ENCODE measurements around the gene MAPK7.

Gene MAPK7

DNA sequence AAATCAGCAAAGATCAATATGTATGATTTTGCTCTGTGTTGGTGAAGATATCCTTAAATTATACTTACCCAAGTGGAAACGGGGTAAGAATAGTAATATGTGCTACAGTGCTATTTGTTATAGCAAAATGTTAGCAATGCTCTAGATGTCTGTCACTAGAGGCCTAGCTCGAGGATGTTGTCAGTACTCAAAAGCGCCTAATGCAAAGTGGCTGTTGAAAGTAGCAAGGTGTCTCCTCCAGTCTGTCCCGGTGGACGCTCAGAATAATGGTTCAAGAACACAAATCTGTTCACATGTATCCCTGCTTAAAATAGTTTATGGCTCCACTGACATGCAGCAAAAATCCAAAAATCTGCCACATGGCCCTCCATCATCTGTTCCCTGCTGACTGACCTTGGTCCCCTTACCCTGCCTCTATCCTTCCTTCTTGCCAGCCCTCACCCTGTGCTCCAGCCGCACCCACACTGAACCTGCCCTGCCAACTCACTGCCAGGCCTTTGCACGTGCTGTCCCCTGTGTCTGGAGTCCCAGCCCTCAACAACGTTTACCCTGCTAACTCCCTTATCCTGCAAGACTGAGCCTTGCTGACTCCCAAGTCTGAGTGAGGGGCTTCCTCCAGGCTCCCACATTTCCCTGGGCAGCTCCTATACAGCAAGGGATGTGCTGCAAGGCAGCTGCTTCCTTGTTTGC is 23.2 kb downstream of the MAPK7 start:
- TF ChIP-seq, protein P1, sequence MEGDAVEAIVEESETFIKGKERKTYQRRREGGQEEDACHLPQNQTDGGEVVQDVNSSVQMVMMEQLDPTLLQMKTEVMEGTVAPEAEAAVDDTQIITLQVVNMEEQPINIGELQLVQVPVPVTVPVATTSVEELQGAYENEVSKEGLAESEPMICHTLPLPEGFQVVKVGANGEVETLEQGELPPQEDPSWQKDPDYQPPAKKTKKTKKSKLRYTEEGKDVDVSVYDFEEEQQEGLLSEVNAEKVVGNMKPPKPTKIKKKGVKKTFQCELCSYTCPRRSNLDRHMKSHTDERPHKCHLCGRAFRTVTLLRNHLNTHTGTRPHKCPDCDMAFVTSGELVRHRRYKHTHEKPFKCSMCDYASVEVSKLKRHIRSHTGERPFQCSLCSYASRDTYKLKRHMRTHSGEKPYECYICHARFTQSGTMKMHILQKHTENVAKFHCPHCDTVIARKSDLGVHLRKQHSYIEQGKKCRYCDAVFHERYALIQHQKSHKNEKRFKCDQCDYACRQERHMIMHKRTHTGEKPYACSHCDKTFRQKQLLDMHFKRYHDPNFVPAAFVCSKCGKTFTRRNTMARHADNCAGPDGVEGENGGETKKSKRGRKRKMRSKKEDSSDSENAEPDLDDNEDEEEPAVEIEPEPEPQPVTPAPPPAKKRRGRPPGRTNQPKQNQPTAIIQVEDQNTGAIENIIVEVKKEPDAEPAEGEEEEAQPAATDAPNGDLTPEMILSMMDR (conservative IDR thresholded peaks at IDR 0.05; ENCODE audit: low read length) = no peak
- no peak overlapping the region for H3K4me3 ChIP-seq (ENCODE audit: low read length)
- no peak for DNase-seq (ENCODE audit: low read depth)

DNA sequence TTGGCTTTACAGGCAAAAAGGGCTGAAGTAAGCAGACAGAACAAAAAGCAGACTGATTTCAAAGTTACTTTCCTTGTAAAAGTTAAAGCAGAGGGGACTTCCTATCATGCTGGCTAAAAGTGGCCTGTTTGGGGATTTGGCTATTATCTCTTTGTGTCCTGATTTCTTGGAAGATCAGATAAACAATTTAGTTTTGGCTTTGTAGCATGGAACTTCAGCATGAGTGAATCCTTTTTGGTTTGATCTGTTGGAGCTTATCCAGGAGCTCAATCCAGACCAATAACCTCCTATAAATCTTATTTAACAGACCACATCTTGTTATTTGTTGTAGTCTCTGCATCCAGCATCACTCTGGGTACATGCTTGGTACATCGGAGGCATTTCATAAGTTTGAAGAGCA is 23.9 kb downstream of the MAPK7 start:
- H3K4me3 ChIP-seq (ENCODE audit: low read length) = no peak overlapping the region
- TF ChIP-seq, protein P1 (conservative IDR thresholded peaks at IDR 0.05; ENCODE audit: low read length) = no peak
- no peak for DNase-seq (ENCODE audit: low read depth)

DNA sequence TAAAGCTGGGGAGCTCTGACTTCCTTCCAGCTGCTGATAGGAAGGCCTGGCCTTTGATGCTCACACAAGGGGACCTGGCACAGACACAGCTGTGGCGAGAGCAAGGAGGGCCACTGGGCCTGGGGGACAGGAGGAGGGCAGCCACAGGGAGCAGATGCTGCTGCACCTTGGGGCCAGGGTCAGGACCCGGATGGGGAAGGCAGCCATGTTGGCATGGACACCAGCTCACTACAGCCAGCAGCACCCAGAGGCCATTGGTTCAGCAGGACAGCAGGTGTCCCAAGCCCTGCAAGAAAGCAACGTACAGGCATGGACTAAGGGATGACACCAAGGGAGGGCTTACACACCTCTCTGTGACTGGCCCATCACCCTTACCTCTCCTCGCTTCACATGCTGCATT is 24.7 kb downstream of the MAPK7 start:
- no peak overlapping the region for H3K4me3 ChIP-seq (ENCODE audit: low read length)
- no peak for DNase-seq (ENCODE audit: low read depth)
- TF ChIP-seq, protein P1 (conservative IDR thresholded peaks at IDR 0.05; ENCODE audit: low read length) = no peak

DNA sequence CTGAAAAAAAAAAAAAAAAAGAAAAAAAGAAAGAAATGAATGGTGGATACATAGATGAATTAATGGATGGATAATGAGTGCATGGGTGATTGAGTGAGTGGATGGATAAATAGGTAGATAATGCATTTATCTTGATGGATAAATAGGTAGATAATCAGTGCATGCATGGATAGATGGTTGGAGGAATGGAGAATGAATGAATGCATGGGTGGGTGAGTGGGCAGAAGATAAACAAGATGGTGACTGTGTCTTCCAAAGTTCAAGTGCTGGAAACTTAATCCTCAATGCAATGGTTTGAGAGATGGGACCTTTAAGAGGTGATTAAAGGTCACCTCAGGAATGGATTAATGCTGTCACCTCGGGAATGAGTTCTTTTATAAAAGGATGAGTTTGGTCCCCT is 26.0 kb downstream of the MAPK7 start:
- no peak for DNase-seq (ENCODE audit: low read depth)
- no peak overlapping the region for H3K4me3 ChIP-seq (ENCODE audit: low read length)
- TF ChIP-seq, protein P1 (conservative IDR thresholded peaks at IDR 0.05; ENCODE audit: low read length) = no peak

DNA sequence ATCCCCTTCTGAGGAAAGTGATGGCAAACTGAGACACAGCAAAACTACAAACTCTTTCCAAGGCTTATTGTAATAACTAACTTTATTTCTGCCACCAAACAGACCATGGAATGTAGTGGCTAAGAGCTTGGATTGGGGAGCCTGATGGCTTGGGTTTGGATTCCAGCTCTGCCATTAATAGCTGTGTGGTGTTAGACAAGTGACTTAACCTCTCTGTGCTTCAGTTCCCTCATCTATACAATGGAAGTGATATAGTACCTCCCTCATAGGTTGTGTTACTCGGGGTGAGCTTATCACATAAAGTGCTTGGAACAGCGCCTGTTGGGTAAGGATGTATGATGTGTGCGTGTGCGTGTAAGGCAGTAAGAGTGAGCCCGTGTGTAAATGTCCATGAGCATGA is 26.8 kb downstream of the MAPK7 start:
- H3K4me3 ChIP-seq (ENCODE audit: low read length) = no peak overlapping the region
- DNase-seq (ENCODE audit: low read depth) = no peak
- TF ChIP-seq, protein P1 (conservative IDR thresholded peaks at IDR 0.05; ENCODE audit: low read length) = no peak

DNA sequence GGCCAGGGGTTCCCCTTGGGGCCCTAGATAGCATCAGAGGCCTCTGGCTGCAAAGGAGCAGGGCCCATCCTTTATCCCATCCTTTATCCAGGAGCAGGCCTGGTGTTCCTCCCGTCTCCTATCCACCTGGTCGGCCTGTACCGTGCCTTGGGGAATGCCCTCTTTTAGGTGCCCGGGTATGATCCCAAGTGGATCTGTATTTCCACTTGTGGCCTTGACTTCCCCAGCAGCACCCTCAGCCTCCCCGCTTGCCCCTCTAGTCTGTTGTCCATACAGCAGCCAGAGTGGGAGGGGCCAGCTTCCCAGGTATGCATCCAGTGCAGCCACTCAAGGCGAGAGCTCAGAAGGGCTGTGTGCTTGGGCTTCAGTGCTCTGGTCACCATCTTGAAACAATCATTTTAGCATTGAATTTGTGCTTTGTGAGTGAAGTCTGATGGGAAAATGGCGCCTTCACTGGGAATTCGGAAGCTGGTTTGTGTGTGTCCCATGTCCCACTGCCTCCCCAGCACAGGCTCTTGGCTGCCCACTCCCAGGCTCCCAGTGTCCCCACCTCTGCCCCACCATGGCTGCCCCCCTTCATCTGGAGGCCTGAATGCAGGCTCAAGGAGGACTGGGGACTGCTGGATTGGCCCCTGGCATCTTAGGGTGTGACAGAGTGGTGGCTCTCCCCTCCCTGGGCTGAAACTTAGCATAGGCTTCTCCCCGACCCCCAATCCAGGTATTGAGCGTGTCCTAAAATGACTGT is 29.5 kb downstream of the MAPK7 start:
- H3K4me3 ChIP-seq (ENCODE audit: low read length) = no peak overlapping the region
- no peak for DNase-seq (ENCODE audit: low read depth)
- TF ChIP-seq, protein P1 (conservative IDR thresholded peaks at IDR 0.05; ENCODE audit: low read length) = no peak

DNA sequence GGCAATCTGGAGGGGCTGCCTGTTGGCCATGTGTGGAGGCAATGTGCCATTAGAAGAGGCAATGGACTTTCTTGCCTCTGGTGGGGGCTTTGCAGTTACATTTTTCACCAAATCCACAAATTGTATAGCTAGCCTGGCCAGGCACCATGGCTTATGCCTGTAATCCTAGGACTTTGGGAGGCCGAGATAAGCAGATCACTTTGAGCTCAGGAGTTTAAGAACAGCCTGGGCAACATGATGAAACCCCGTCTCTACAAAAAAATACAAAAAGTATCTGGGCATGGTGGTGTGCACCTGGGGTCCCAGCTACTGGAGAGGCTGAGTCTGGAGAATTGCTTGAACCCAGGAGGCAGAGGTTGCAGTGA is 30.0 kb downstream of the MAPK7 start:
- H3K4me3 ChIP-seq (ENCODE audit: low read length) = no peak overlapping the region

More for the DNA sequence above, 30.0 kb downstream of the MAPK7 start:
- no peak for DNase-seq (ENCODE audit: low read depth)
- TF ChIP-seq, protein P1 (conservative IDR thresholded peaks at IDR 0.05; ENCODE audit: low read length) = no peak
